T-helper 22 cell (primary cell): ENCODE measurements around the gene AADACL4.
"Not testable (repeated sequence)": the region's sequence is repeated elsewhere in the genome, so short reads cannot be mapped to it uniquely, and the experiment has no call there.

Experiments used
- DNase-seq: peaks from one replicate; pipeline ENCODE4 v3.0.0-alpha.2; 2020; ENCODE audit warnings: low read depth

Gene AADACL4

DNA sequence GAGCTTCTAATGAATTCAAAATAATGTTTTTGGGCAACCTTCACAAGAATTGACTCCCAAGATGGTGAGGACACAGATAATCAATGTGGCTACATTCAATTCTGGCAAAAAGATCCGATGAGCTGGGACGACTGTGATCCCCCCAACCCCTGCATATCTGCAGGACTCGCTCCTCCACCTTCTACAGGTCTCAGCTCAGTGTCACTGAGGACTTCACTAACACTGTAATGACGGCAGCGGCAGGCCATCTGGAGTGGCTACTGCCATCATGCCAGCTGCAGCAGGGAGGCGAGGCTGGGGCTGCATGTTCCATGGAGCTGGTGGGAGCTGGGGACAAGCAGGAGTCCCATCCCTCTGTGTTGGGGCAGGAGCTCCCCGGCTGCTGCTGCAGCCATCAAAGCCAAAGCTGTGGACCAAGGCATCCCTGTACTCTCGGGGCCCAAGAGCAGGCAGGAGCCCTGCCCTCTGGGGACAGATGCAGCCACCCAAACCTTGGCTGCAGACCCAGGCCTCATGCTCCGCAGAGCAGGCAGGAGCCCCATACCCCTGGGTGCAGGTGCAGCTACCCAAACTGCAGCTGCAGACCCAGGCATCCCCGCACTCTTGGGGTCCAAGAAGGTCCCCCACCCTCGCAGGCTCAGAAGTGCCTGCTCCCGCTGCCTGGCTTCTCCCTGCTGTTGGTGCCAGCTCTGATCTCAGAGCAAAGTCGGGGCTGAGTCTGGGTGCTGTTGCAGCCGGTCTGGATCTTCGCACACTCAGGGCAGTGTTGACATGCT is 13.7 kb upstream of the AADACL4 start:
- no peak for DNase-seq

GRCh38 chr1:12630946-12631530 is 12.8 kb upstream of the AADACL4 start:
- DNase-seq, result no peak

- no peak for DNase-seq
Observed at GRCh38 chr1:12631571-12631970, 12.3 kb upstream of the AADACL4 start.

- DNase-seq, result no peak
Observed at GRCh38 chr1:12634156-12634555, 9.7 kb upstream of the AADACL4 start.

DNA sequence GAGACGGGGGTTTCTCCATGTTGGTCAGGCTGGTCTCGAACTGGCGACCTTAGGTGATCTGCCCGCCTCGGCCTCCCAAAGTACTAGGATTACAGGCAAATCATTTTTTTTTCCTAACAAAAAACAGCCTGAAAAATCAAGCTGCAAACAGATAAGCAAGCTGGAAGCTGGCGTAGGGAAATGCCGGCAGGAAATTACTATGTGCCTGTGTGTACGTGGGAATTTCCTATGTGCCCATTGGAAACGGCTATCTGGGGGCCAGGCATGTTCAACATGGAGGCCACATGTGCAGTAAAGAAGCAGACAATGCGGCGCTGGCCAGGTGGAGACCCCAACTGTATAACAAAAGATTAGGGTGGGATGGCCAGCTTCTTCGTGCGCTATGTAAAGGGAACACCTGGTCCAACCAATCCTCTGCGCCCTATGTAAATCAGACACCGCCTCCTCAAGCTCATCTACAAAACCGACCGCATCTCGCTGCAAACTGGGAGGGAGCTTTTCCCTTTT is 9.1 kb upstream of the AADACL4 start:
- DNase-seq, result no peak

DNA sequence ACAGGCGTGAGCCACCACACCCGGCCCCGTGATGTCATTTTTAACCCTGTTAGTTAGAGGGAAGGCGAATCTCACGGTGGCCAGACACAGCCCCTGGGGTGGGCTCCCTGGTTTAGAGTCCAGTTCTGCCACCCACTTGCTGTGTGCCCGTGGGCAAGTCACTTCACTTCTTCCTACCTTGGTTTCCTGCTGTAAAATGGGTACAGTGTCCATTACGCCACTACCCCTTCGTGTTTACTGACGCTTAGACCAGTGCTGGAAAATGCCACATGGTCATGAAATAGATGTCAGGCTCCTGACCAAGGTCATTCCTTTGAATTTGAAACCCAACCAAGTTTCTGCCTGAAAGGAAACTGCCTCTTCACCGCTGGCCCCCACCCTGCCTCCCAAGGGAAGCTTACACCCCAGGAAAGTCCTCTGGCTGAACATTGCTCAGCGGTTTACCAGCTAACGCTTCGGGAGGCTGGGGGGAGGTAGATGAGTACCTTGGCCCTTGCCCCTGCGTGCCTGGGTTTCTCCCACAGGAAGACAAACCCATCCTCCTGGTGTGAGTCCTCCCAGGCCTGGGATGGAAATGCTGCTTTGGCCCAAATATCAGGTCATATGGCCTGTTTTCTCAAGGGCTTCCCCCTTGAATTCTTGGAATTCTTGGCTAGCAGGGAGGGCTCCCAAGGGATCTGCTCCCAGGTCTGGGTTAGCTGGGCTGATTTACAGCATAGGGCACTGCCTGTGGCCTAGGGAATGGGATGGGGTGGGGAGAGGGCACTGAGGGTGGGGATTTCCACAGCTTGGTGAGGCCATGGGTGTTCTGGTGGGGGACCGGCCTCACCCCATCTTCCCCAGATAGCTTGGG is 7.6 kb upstream of the AADACL4 start:
- no peak for DNase-seq

GRCh38 chr1:12637693-12638092 is 6.2 kb upstream of the AADACL4 start:
- DNase-seq, result no peak

GRCh38 chr1:12640237-12640957 is 3.5 kb upstream of the AADACL4 start:
- DNase-seq, result no peak

- no peak for DNase-seq
Observed at GRCh38 chr1:12640958-12641272, 3.0 kb upstream of the AADACL4 start.

DNA sequence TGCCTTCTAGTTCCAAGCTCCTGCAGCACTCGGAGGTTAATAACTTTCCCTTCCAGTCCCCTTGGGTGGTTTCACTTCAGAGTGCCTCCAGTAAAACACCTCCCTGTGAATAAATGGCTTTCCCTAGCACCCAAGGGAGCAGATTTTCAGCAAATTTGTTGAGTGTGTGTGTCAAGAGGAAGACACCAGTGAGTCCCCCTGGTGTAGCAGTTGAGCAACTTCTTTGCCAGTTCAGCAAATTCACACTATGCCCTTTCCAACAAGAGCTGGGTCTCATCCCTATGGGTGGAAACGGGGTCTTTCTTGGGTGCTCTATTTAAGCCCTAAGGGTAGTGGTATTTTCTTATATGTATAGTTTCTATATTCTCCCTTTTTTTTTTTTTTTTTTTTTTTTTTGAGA is 806 bp upstream of the AADACL4 start:
- DNase-seq, result no peak

DNA sequence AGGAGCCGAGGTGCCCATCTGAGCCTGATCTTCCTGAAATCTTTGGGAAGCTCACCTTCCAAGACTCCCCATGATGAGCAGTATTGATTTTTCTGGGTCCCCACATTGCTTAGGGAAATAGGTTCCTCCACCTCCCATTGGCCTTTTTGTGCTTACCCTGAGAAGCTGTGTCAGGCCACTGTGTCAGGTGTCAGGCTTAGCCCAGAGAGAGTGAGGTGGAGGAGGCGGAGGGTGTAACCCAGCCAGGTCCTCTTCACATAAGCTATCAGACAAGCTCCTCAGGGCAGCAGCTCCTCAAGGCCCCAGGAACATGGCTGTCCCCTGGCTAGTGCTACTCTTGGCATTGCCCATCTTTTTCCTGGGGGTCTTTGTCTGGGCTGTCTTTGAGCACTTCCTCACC is 352 bp downstream of the AADACL4 start:
- DNase-seq, result no peak

GRCh38 chr1:12644829-12645228 is 944 bp downstream of the AADACL4 start:
- DNase-seq, result no peak

DNA sequence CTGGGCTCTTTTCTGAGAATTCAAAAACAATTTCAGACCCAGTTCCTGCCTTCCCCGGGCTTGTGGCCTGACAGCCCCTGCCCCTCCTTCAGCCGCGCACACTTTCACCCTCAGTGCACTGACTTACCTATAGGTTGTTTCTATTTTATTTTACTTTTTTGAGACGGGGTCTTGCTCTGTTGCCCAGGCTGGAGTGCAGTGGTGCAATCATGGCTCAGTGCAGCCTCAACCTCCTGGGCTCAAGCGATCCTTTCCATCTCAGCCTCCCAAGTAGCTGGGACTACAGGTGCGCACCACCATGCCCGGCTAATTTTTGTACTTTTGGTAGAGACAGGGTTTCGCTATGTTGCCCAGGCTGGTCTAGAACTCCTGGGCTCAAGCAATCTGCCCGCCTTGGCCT is 1.5 kb downstream of the AADACL4 start:
- DNase-seq, result not testable (repeated sequence)

DNA sequence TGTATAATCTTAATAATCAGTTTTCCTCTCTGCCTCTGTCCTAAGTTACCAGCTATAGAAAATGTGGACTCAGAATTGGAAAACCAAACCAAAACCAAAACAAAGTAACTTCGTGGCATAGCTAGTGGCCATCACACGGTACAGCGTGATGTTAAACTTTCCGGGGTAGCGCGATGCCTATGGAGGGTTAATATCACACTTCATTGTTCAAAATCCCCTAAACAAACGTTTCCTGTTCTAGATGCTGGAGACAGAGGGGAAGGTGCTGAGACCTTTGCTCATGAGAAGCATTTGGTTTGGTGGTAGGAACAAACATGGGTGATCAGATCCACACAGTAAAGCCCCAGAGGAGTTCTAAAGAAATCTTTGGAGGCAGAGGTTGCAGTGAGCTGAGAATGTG is 4.9 kb downstream of the AADACL4 start:
- DNase-seq, result no peak

- DNase-seq, result no peak
Observed at GRCh38 chr1:12649971-12650421, 6.1 kb downstream of the AADACL4 start.

DNA sequence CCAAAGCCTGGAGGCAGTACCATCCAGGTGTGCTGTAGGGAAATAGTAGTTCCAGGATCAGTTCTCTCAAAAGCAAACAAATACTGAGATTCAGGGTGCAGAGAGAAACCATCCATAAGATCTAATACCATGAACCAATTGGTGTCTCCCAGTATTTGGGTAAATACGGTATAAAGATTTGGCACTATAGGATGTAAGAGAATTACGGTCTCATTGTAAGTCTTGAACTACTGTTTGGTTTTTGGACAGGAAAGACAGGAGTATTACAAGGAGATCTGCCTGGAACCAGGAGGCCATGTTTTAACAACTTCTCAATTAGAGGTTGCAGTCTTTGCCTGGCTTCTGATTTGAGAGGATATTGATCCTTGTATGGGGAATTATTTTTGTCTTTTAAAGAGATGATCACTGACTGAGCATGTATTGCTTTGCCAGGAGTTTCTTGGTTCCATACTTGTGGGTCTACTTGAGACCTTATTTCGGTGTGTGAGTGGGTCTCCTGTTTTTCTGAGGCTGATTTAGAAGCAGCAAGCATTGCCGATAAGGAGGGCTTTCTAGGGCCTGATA is 10.2 kb downstream of the AADACL4 start:
- DNase-seq, result no peak

DNA sequence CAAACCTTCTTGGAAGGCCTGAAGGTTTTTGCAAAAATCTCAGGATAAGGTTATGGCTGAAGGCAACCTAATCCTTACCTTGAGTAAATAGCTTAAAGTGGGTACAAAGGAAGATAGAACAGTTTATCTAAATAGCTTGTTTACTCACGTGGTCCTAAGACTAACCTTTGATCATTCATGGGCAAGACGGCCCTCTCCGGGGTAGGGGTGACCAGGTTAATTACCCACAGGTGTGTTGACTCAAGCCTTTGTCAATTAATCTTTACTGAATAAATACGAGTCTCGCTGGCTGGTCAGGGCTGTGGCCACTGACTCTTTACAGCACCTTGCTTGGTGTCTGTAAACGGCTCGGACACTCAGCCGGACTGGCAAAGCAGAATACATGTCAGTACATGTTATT is 10.8 kb downstream of the AADACL4 start:
- DNase-seq, result no peak

DNA sequence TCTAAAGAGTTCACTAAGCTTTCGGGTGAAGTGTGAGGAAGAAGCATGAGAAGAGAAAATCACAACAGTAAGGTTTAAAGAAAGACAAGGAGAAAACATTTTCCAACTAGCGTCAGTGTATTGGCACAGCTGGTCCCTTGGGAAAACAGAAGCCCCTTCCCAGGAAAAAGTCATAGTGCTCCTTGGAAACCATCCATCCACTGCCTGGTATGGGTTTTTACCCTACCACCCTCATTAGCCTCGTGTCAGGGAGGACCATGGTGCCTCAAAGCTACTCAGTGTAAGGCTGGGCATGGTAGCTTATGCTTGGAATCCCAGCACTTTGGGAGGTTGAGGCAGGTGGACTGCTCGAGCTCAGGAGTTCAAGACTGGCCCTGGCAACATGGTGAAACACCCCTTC is 12.7 kb downstream of the AADACL4 start:
- no peak for DNase-seq

DNA sequence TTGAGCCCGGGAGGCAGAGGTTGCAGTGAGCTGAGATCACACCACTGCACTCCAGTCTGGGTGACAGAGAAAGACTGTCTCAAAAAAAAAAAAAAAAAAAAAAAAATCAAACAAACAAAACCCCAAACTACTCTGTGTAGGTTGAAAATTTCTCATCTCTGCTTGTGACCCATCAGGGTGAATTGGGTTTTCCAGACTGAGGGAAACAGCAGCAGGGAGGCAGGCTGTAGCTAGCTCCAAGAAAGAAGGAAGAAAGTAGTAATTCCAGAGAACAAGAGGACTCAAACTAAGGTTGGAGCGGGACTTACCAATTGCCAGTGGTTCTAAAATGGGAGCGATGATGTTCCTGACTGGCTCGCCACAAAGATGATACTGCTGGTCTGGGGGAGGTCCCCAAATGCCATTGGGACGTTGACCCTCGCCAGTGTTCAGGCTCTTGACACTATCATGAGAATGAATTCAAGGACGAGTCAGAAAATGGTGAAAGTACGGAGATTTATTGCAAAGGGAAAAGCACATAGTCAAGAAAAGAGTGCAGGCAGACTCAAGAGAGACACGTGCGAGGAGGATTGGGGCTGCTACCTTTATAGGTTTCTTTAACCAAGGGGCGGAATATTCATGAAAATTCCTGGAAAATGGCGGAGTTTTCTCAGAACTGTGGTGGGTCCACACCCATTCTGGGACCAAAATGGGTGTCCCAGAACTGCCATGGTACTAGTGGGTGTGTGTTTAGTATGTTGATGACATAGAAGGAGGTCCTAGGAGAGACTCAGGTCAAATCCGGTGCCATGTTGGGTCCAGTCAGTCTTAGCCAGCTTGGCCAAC is 13.4 kb downstream of the AADACL4 start:
- DNase-seq, result no peak

GRCh38 chr1:12657885-12658512 is 14.1 kb downstream of the AADACL4 start:
- DNase-seq, result not testable (repeated sequence)
